Neural crest cell (in vitro differentiated cells): ENCODE data around the gene FRMD8. TPM values are rescaled to one million over a fixed set of nuclear protein-coding genes. Genes with fewer than 3 reads are reported as not detected.

Source experiments
- DNase-seq: peaks from one replicate; pipeline ENCODE4 v3.0.0; 2021; ENCODE audit warnings: low read depth, mixed read lengths, low spot score
- H3K27ac Mint-ChIP-seq: one replicate; pipeline ENCODE4 v1.8.0; 2021; ENCODE audit warnings: mild to moderate bottlenecking, mixed read lengths; ENCODE audit not compliant: unreplicated experiment
- H3K27me3 Mint-ChIP-seq: 2 replicates; pipeline ENCODE4 v1.8.0; 2021; ENCODE audit warnings: low read depth, mild to moderate bottlenecking, mixed read lengths
- H3K36me3 Mint-ChIP-seq: 2 replicates; pipeline ENCODE4 v1.8.0; 2021; ENCODE audit warnings: low read depth, mild to moderate bottlenecking, mixed read lengths
- H3K4me1 Mint-ChIP-seq: 2 replicates; pipeline ENCODE4 v1.8.0; 2021; ENCODE audit warnings: mixed read lengths
- H3K4me3 Mint-ChIP-seq: one replicate; pipeline ENCODE4 v1.8.0; 2021; ENCODE audit warnings: mild to moderate bottlenecking, mixed read lengths
- H3K9me3 Mint-ChIP-seq: 2 replicates; pipeline ENCODE4 v1.8.0; 2021; ENCODE audit warnings: mixed read lengths
- total RNA-seq: library from RNA; stranded (reverse); gene quantifications from 2 replicates; pipeline ENCODE4 v1.2.1, GENCODE V29; 2021
- TF ChIP-seq, protein P1 (sequence below): fragments of 200-600 bp; sonication (generic); conservative IDR thresholded peaks from 2 replicates; pipeline ENCODE4 v1.5.0; 2021; ENCODE audit warnings: antibody characterized with exemption, mild to moderate bottlenecking

FRMD8 gene
- total RNA-seq, 1 donor from 2014 or later, result 29.0 TPM

GRCh38 chr11:65382804-65383368 lies 3.6 kb upstream of the FRMD8 start:
- Mint-ChIP-seq H3K4me1 (peaks cover 31% of the 10 kb centered on the region), H3K36me3 (no peaks in the 10 kb centered on the region), H3K4me3 (peak overlapping the region; percentile 67), H3K27ac (peak overlapping the region; percentile 97), H3K27me3 (no peaks in the 10 kb centered on the region), H3K9me3 (no peaks in the 10 kb centered on the region)
- no peak for DNase-seq
- TF ChIP-seq, protein P1, sequence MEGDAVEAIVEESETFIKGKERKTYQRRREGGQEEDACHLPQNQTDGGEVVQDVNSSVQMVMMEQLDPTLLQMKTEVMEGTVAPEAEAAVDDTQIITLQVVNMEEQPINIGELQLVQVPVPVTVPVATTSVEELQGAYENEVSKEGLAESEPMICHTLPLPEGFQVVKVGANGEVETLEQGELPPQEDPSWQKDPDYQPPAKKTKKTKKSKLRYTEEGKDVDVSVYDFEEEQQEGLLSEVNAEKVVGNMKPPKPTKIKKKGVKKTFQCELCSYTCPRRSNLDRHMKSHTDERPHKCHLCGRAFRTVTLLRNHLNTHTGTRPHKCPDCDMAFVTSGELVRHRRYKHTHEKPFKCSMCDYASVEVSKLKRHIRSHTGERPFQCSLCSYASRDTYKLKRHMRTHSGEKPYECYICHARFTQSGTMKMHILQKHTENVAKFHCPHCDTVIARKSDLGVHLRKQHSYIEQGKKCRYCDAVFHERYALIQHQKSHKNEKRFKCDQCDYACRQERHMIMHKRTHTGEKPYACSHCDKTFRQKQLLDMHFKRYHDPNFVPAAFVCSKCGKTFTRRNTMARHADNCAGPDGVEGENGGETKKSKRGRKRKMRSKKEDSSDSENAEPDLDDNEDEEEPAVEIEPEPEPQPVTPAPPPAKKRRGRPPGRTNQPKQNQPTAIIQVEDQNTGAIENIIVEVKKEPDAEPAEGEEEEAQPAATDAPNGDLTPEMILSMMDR, result no peak

DNA sequence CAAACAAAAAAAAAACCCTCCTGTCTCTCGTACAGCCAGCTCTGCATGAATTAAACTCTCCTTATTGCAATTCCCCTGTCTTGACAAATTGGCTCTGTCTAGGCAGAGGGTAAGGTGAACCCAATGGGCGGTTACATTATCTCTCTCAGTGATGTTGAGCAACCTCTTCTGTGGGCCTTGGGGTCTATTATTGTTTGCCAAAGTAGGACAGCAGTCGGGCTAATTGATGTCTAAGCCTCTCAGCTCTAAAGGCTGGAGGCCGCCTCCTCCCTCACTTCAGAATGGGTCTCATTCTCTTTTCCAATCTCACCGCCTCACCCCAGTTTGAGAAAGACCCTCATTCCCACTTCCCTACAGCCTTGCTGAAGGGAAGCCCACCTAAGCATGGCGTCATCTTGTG lies 2.7 kb upstream of the FRMD8 start:
- peak overlapping the region; percentile 47 for H3K4me3 Mint-ChIP-seq
- H3K27ac Mint-ChIP-seq, result no peak overlapping the region
- DNase-seq, result no peak
- H3K27me3 Mint-ChIP-seq, result no peaks in the 10 kb centered on the region
- peaks cover 37% of the 10 kb centered on the region for H3K4me1 Mint-ChIP-seq
- no peaks in the 10 kb centered on the region for H3K9me3 Mint-ChIP-seq
- TF ChIP-seq, protein P1, result no peak
- H3K36me3 Mint-ChIP-seq, result no peaks in the 10 kb centered on the region

DNA sequence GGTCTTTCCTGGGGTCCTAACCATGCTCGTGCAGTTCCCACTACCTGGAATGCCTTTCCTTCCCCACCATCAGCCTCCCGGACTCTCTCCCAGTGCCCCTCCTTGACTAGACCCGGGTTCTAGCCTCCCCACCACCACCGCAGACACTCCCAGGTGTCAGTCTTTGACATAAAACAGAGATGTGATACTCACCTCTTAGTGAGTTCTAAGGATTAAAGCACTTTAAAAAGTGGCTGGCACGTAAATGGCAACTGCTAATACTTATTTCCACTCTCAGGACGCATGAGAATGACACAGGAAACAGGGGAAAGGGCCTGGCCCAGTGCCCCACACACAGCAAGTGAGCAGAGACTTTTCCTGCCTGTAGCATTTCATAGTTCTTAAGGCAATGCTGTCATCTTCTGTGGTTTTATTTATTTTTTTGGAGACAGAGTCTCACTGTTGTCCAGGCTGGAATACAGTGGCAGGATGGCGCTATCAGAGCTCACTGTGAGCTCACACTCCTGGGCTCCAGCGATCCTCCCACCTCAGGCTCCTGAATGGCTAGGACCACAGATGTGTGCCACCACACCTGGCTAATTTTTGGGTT lies 2.0 kb upstream of the FRMD8 start:
- TF ChIP-seq, protein P1, result no peak
- H3K4me3 Mint-ChIP-seq, result peak overlapping the region; percentile 47
- H3K27ac Mint-ChIP-seq, result no peak overlapping the region
- H3K27me3 Mint-ChIP-seq, result no peaks in the 10 kb centered on the region
- no peak for DNase-seq
- H3K4me1 Mint-ChIP-seq, result peaks cover 43% of the 10 kb centered on the region
- no peaks in the 10 kb centered on the region for H3K9me3 Mint-ChIP-seq
- H3K36me3 Mint-ChIP-seq, result no peaks in the 10 kb centered on the region

DNA sequence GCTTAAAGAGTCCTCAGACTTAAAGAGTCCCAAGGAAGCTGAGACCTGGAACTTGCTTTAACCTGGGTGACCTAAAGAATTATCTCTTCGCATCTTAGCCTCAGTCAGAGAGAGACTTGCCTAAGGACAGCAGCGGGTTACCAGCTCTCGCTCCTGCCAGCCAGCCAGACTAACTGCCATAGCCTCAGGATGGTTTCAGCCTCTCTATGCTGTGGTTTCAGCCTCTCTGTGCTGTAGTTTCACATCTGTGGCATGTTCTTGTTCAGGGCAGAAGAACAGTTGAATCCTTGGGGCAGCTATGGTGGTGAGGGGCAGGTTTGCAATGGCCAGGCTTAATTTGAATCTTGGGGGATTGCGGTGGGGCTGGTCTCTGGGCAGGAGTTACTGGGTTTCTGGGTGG lies 2.3 kb downstream of the FRMD8 start:
- peak overlapping the region; percentile 84 for H3K4me3 Mint-ChIP-seq

DNA sequence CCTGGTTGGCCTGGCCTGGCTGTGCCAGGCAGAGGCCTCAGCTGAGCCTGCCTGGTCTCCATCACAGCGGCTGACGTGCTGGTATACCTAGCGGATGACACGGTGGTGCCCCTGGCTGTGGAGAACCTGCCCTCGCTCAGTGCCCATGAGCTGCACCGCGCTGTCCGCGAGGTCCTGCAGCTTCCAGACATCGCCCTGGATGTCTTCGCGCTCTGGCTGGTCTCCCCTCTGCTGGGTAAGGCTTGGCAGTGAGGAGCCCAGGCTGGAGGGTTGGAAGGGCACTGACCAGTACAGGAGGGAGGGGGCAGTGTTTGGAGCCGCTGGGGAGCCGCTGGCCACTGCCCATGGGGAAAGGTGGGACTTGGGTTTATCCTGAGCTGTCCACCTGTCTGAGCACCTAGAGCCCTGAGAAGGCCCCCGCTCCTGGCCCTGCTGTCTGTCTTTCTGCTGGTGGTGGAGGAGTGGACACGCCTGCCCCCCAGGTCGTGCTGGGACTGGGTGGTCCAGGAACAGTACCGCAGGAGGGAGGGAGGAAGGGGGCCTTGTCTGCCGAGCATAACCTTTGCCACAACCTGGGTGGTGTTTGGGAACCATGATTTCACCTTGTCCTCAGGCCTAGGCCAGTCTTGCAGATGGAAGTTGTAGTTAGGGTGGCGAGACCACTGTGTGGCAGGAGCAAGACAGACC lies 3.0 kb downstream of the FRMD8 start:
- DNase-seq, result no peak
- Mint-ChIP-seq H3K9me3 (no peaks in the 10 kb centered on the region), H3K4me3 (peak overlapping the region; percentile 72), H3K4me1 (peaks cover 37% of the 10 kb centered on the region), H3K27me3 (no peaks in the 10 kb centered on the region), H3K27ac (peak overlapping the region; percentile 50), H3K36me3 (no peaks in the 10 kb centered on the region)
- TF ChIP-seq, protein P1, result no peak

More for the DNA sequence above, 2.3 kb downstream of the FRMD8 start:
- Mint-ChIP-seq H3K4me1 (peaks cover 44% of the 10 kb centered on the region), H3K36me3 (no peaks in the 10 kb centered on the region), H3K9me3 (no peaks in the 10 kb centered on the region), H3K27ac (no peak overlapping the region), H3K27me3 (no peaks in the 10 kb centered on the region)
- no peak for DNase-seq
- TF ChIP-seq, protein P1, result no peak
